K562 (cell line): ENCODE measurements around the gene LDAF1. TPM values are rescaled to one million over a fixed set of nuclear protein-coding genes. Genes with fewer than 3 reads are reported as not detected.

ENCODE experiments used
- ATAC-seq: fragments of 200-7000 bp; cut with Tn5 transposase; 3 replicates; pipeline ENCODE4 v1.9.1; 2020; ENCODE audit warnings: moderate library complexity
- BruUV-seq: library from RNA; stranded (reverse); fragments of 400-500 nt; replicated peaks from 2 replicates; lab custom pipeline; 2021; lab: Mats Ljungman, UMichigan
- CTCF ChIA-PET: fragments of 300-600 bp; formaldehyde crosslinking; extraction: SDS; loops from one replicate; lab custom pipeline; 2021; ENCODE audit warnings: low intra/inter-chr PET ratio; lab: Yijun Ruan, JAX
- POLR2A ChIA-PET: fragments of 300-600, 350-650 bp; sonication (Branson Sonifier 250); formaldehyde crosslinking; extraction: SDS; loops from one replicate; lab custom pipeline; 2021; ENCODE audit warnings: antibody characterized with exemption, inconsistent platforms; lab: Yijun Ruan, JAX
- DNase-seq, 4 experiments: peaks; one replicate each; pipeline versions ENCODE4 v3.0.0 to v3.0.0-alpha.2; 2011 to 2018; ENCODE audit warnings: low spot score in 3 of 4, mixed read lengths in 3 of 4; ENCODE audit errors: extremely low read depth in 1 of 4
- FAIRE-seq: peaks from 2 replicates; lab custom pipeline; 2011; peaks lifted over from hg19 to GRCh38; lab: Jason Lieb, UNC
- H2AFZ ChIP-seq: 2 replicates; pipeline ENCODE4 v1.6.0; 2011; ENCODE audit warnings: low read depth, low read length, control low read depth, inconsistent platforms
- H3K27ac ChIP-seq: fragments of 200-600 bp; 3 replicates; pipeline ENCODE4 v1.8.0; 2011; ENCODE audit warnings: low read depth, mild to moderate bottlenecking, control low read depth, inconsistent platforms, low read length, moderate library complexity, mixed read lengths; ENCODE audit errors: extremely low read depth
- H3K27me3 ChIP-seq, 2 experiments: fragments of 300-600 bp in 1 of 2; 2 replicates in 1 of 2; 3 replicates in 1 of 2; pipeline versions ENCODE4 v1.6.0 to v1.8.0; 2011; ENCODE audit warnings: inconsistent platforms in 2 of 2, low read length in 2 of 2, mild to moderate bottlenecking in 1 of 2, mixed read lengths in 1 of 2, moderate library complexity in 1 of 2; ENCODE audit not compliant: control insufficient read depth in 2 of 2, insufficient read depth in 2 of 2
- H3K36me3 ChIP-seq: fragments of 300-600 bp; 3 replicates; pipeline ENCODE4 v1.8.0; 2011; ENCODE audit warnings: mild to moderate bottlenecking, low read length, inconsistent platforms; ENCODE audit not compliant: control insufficient read depth, insufficient read depth
- H3K4me1 ChIP-seq, 2 experiments: fragments of 200-600 bp in 1 of 2; replicated peaks in 1 of 2; 2 replicates in 1 of 2; 3 replicates in 1 of 2; pipeline versions ENCODE4 v1.5.1 to v1.8.0; 2011; ENCODE audit warnings: inconsistent platforms in 2 of 2, low read length in 2 of 2, mild to moderate bottlenecking in 1 of 2, mixed read lengths in 1 of 2, moderate library complexity in 1 of 2; ENCODE audit not compliant: control insufficient read depth in 2 of 2, insufficient read depth in 2 of 2
- H3K4me2 ChIP-seq: 2 replicates; pipeline ENCODE4 v1.6.1; 2011; ENCODE audit warnings: low read length, control low read depth, inconsistent platforms, mixed read lengths; ENCODE audit not compliant: insufficient read depth
- H3K4me3 ChIP-seq: fragments of 200-600 bp; sonication (generic), shearing (Covaris generic); 2 replicates; pipeline ENCODE4 v1.5.1; 2016; ENCODE audit warnings: control low read depth, inconsistent platforms
- H3K79me2 ChIP-seq: fragments of 200-600 bp; 3 replicates; pipeline ENCODE4 v1.8.0; 2011; ENCODE audit warnings: low read length, inconsistent platforms; ENCODE audit not compliant: control insufficient read depth, insufficient read depth
- H3K9ac ChIP-seq, 2 experiments: 2 replicates each; pipeline versions ENCODE4 v1.6.0 to v1.6.1; 2011; ENCODE audit warnings: low read depth in 2 of 2, low read length in 2 of 2, control low read depth in 1 of 2, inconsistent platforms in 1 of 2, mild to moderate bottlenecking in 1 of 2, mixed read lengths in 1 of 2; ENCODE audit not compliant: insufficient read depth in 1 of 2
- H3K9me1 ChIP-seq: one replicate; pipeline ENCODE4 v1.6.0; 2011; ENCODE audit warnings: inconsistent platforms, mild to moderate bottlenecking, low read length, moderate library complexity; ENCODE audit not compliant: control insufficient read depth, insufficient read depth
- H3K9me3 ChIP-seq: replicated peaks from 2 replicates; pipeline ENCODE4 v1.5.1; 2011; ENCODE audit warnings: low read depth, low read length, inconsistent platforms; ENCODE audit not compliant: control insufficient read depth, insufficient read depth
- H4K20me1 ChIP-seq: replicated peaks from 2 replicates; pipeline ENCODE4 v1.6.1; 2011; ENCODE audit warnings: low read length, inconsistent platforms, mixed read lengths; ENCODE audit not compliant: control insufficient read depth, insufficient read depth
- CREB3L1 ChIP-seq: fragments of 450-650 bp; IDR thresholded peaks from 2 replicates; pipeline ENCODE4 v1.6.1; 2014; ENCODE audit warnings: low read depth, mild to moderate bottlenecking, moderate library complexity, borderline replicate concordance
- ELF2 ChIP-seq: fragments of 250-450 bp; sonication (Bioruptor Pico); IDR thresholded peaks from 2 replicates; pipeline ENCODE4 v1.5.0; 2021; ENCODE audit warnings: mild to moderate bottlenecking
- FIP1L1 ChIP-seq: fragments of 200-400 bp; formaldehyde crosslinking; IDR thresholded peaks from 2 replicates; pipeline ENCODE4 v1.6.1; 2018; ENCODE audit warnings: mild to moderate bottlenecking, low read depth, low read length; ENCODE audit not compliant: poor library complexity, severe bottlenecking
- HDAC8 ChIP-seq: fragments of 450-650 bp; IDR thresholded peaks from 2 replicates; pipeline ENCODE4 v1.6.1; 2016; ENCODE audit warnings: mild to moderate bottlenecking, missing genetic modification characterization, moderate library complexity, missing compliant biosample characterization
- NUFIP1 ChIP-seq: fragments of 450-650 bp; IDR thresholded peaks from 2 replicates; pipeline ENCODE4 v1.6.1; 2018; ENCODE audit not compliant: partially characterized antibody
- PHTF2 ChIP-seq: fragments of 250-450 bp; sonication (Bioruptor Pico); IDR thresholded peaks from 2 replicates; pipeline ENCODE4 v1.5.0; 2021; ENCODE audit warnings: mild to moderate bottlenecking
- RBM39 ChIP-seq: fragments of 200-400 bp; formaldehyde crosslinking; optimal IDR thresholded peaks from 2 replicates; pipeline ENCODE3; 2018; ENCODE audit warnings: low read depth, low read length
- REST ChIP-seq, 2 experiments: fragments of 450-650 bp; formaldehyde crosslinking in 1 of 2; IDR thresholded peaks; 2 replicates each; pipeline versions ENCODE4 v1.4.0 to v1.6.1; 2014 to 2020; ENCODE audit warnings: mild to moderate bottlenecking in 2 of 2, borderline replicate concordance in 1 of 2, low read depth in 1 of 2
- THRAP3 ChIP-seq: fragments of 450-650 bp; IDR thresholded peaks from 2 replicates; pipeline ENCODE4 v1.6.1; 2016; ENCODE audit warnings: mild to moderate bottlenecking, inconsistent platforms, borderline replicate concordance
- WGBS: fragments of 100-300 bp; shearing (Covaris generic); methylation state at CpG from one replicate; pipeline ENCODE4 v1.1.6; 2016; ENCODE audit warnings: low coverage, mixed read lengths; ENCODE audit not compliant: insufficient coverage; ENCODE audit errors: missing lambda C conversion rate; 5-methylcytosine and 5-hydroxymethylcytosine counted together
- in situ Hi-C: fragments of 300-500 bp; cut with MboI; formaldehyde crosslinking; loops from 4 replicates; pipeline ENCODE4 v1.15.0; 2018; ENCODE audit warnings: inconsistent platforms, mixed read lengths
- intact Hi-C: fragments of 100-400 bp; cut with micrococcal nuclease; formaldehyde crosslinking; loops from 2 replicates; pipeline ENCODE4 v1.14.2; 2022
- polyA plus RNA-seq, 8 experiments: library from polyadenylated mRNA; depleted of rRNA in 4 of 8; stranded (reverse) in 5 of 8; unstranded in 3 of 8; fragments of >200 nt; fragmentation: Nextera tagmentation in 2 of 8; fragmentation: Illumina TruSeq in 1 of 8; extraction: Ambion mirVana in 2 of 8; extraction: Trizol in 1 of 8; gene quantifications; 2 replicates each; pipeline versions ENCODE4 v1.2.1 to v1.2.3, GENCODE V29; 2011 to 2014; ENCODE audit warnings: inconsistent platforms in 1 of 8, missing spikeins in 1 of 8
- total RNA-seq, 7 experiments: library from RNA; depleted of rRNA in 6 of 7; stranded (reverse); fragments of >200 nt in 6 of 7; fragmentation: Illumina TruSeq in 2 of 7; extraction: Trizol in 2 of 7; gene quantifications; 2 replicates each; pipeline versions ENCODE4 v1.2.1 to v1.2.3, GENCODE V29; 2011 to 2021; ENCODE audit warnings: low replicate concordance in 1 of 7

The LDAF1 gene
- total and polyA plus RNA-seq, 9 of the 15 experiments (the other 6 are each of a cell fraction or from before 2014, with no cell fraction given): 7.0 to 20.1 (median 12.5) TPM

GRCh38 chr16:21160276-21160675 is 1.8 kb downstream of the LDAF1 start (continued):
- TF ChIP-seq ELF2: no peak
- TF ChIP-seq HDAC8: no peak
- no peak for TF ChIP-seq CREB3L1

DNA sequence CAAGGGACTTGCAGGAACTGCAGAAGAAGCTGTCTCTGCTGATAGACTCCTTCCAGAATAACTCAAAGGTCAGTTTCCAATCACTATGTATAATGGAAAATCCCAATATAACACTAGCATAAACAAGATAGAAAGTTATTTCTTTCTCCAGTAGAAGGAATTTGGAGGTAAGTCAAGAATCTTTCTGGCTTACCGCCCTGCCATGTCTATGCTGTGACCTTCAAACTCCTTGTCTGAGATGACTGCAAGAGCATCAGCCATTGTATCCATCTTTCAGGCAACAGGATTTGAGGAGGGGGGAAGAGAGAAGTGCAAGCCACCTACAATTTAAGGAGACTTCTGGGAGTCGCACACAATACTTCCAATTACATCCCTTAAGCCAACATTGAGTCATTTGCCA is 2.7 kb downstream of the LDAF1 start:
- Histone ChIP-seq H3K9me1 (no peaks in the 10 kb centered on the region), H3K36me3 (peaks cover 26% of the 10 kb centered on the region), H3K27ac (no peak overlapping the region), H4K20me1 (no peaks in the 10 kb centered on the region), H2AFZ (no peak overlapping the region), H3K9me3 (no peaks in the 10 kb centered on the region), H3K9ac (no peak overlapping the region), H3K4me2 (no peak overlapping the region), H3K4me1 (peaks cover 10 to 17% of the 10 kb centered on the region in 2 experiments), H3K4me3 (no peak overlapping the region), H3K79me2 (peaks cover 3% of the 10 kb centered on the region; the same call in 1 of the 3 replicates), H3K27me3 (no peaks in the 10 kb centered on the region)
- BruUV-seq: no TSS peak
- in situ Hi-C loops (no loop called here), intact Hi-C loops (no loop called here)
- ChIA-PET CTCF (no interaction called here), POLR2A (interaction anchor here (1.3 to 1.4 kb wide), 2 partner anchors 11 to 140 kb away, joined by 3 to 5 read pairs; partner anchors contain the start of gene DNAH3)
- FAIRE-seq (no peak), DNase-seq (no peak), ATAC-seq (no peak)
- WGBS: 85% methylated on average over 2 of the region's 2 CpGs
- TF ChIP-seq HDAC8 (no peak), RBM39 (no peak), THRAP3 (no peak), FIP1L1 (no peak), PHTF2 (CRISPR knock-in tag) (no peak), NUFIP1 (no peak), REST (IDR thresholded peaks at IDR 0.05; ENCODE audit: borderline replicate concordance) (no peak), REST (CRISPR knock-in tag; IDR thresholded peaks at IDR 0.05; ENCODE audit: low read depth) (no peak)
